Activated T-cell treated with anti-CD3 and anti-CD28 coated beads for 1 hour (primary cell): ENCODE data around the gene SIPA1.
"Not testable (repeated sequence)": the region's sequence is repeated elsewhere in the genome, so short reads cannot be mapped to it uniquely, and the experiment has no call there.

ENCODE experiments used
- DNase-seq: peaks from one replicate; pipeline ENCODE4 v3.0.0-alpha.2; 2020; ENCODE audit warnings: low read depth

The SIPA1 gene

GRCh38 chr11:65660038-65660437 is 22.1 kb downstream of the SIPA1 start:
- no peak for DNase-seq

- DNase-seq, result not testable (repeated sequence)
Measured at GRCh38 chr11:65660908-65661307, 23.0 kb downstream of the SIPA1 start.

GRCh38 chr11:65661599-65662246 is 23.8 kb downstream of the SIPA1 start:
- DNase-seq, result no peak

GRCh38 chr11:65662247-65662798 is 24.4 kb downstream of the SIPA1 start:
- DNase-seq, result no peak

GRCh38 chr11:65662799-65663638 is 25.1 kb downstream of the SIPA1 start, which contains the start of gene RELA:
Gene RELA (minus strand): TSS chr11:65662916. CDS start chr11:65662832, 84 bp downstream.
- peak; percentile 81 for DNase-seq

- peak; percentile 34 for DNase-seq
Measured at GRCh38 chr11:65663639-65664200, 25.8 kb downstream of the SIPA1 start.

- no peak for DNase-seq
Measured at GRCh38 chr11:65672180-65672860, 34.4 kb downstream of the SIPA1 start.

GRCh38 chr11:65672982-65673381 is 35.1 kb downstream of the SIPA1 start:
- DNase-seq, result no peak

GRCh38 chr11:65680192-65680743 is 42.4 kb downstream of the SIPA1 start:
- no peak for DNase-seq

- not testable (repeated sequence) for DNase-seq
Measured at GRCh38 chr11:65683480-65683879, 45.6 kb downstream of the SIPA1 start.

- DNase-seq, result no peak
Measured at GRCh38 chr11:65685981-65686380, 48.1 kb downstream of the SIPA1 start.

- DNase-seq, result not testable (repeated sequence)
Measured at GRCh38 chr11:65691847-65692246, 53.9 kb downstream of the SIPA1 start.

GRCh38 chr11:65692367-65692766 is 54.5 kb downstream of the SIPA1 start:
- no peak for DNase-seq

- DNase-seq, result no peak
Measured at GRCh38 chr11:65695459-65696241, 57.7 kb downstream of the SIPA1 start.

- DNase-seq, result no peak
Measured at GRCh38 chr11:65696802-65697552, 59.1 kb downstream of the SIPA1 start.

- DNase-seq, result no peak
Measured at GRCh38 chr11:65698205-65698604, 60.3 kb downstream of the SIPA1 start.

- no peak for DNase-seq
Measured at GRCh38 chr11:65699306-65699705, 61.4 kb downstream of the SIPA1 start.

- no peak for DNase-seq
Measured at GRCh38 chr11:65700399-65700798, 62.5 kb downstream of the SIPA1 start.
